Measurements from ENCODE around the gene NRIP1.

The NRIP1 gene

GRCh38 chr21:14988760-14989159 lies 76.0 kb downstream of the NRIP1 start:
- no peak overlapping the region for H3K4me3 ChIP-seq
- no peak overlapping the region for H3K27ac ChIP-seq

GRCh38 chr21:14987370-14988170 lies 77.2 kb downstream of the NRIP1 start:
- H3K27ac ChIP-seq: no peak overlapping the region
- no peak overlapping the region for H3K4me3 ChIP-seq

GRCh38 chr21:14985306-14985705 lies 79.5 kb downstream of the NRIP1 start:
- Histone ChIP-seq H3K4me3 (no peak overlapping the region), H3K27ac (no peak overlapping the region)

GRCh38 chr21:14982336-14982735 lies 82.5 kb downstream of the NRIP1 start:
- Histone ChIP-seq H3K27ac (no peak overlapping the region), H3K4me3 (no peak overlapping the region)

GRCh38 chr21:14981246-14981645 lies 83.6 kb downstream of the NRIP1 start:
- H3K27ac ChIP-seq: no peak overlapping the region
- H3K4me3 ChIP-seq: no peak overlapping the region

- Histone ChIP-seq H3K27ac (no peak overlapping the region), H3K4me3 (no peak overlapping the region)
These were observed 85.5 kb downstream of the NRIP1 start for GRCh38 chr21:14979264-14979663.

GRCh38 chr21:14977814-14978213 lies 87.0 kb downstream of the NRIP1 start:
- no peak overlapping the region for H3K4me3 ChIP-seq
- H3K27ac ChIP-seq: no peak overlapping the region

- Histone ChIP-seq H3K4me3 (no peak overlapping the region), H3K27ac (no peak overlapping the region)
These were observed 89.5 kb downstream of the NRIP1 start for GRCh38 chr21:14975136-14975919.

GRCh38 chr21:14972678-14973077 lies 92.1 kb downstream of the NRIP1 start:
- no peak overlapping the region for H3K27ac ChIP-seq
- H3K4me3 ChIP-seq: no peak overlapping the region

GRCh38 chr21:14968821-14969220 lies 96.0 kb downstream of the NRIP1 start:
- H3K27ac ChIP-seq: no peak overlapping the region
- H3K4me3 ChIP-seq: no peak overlapping the region

GRCh38 chr21:14968029-14968428 lies 96.8 kb downstream of the NRIP1 start:
- Histone ChIP-seq H3K27ac (no peak overlapping the region), H3K4me3 (no peak overlapping the region)

- Histone ChIP-seq H3K27ac (no peak overlapping the region), H3K4me3 (no peak overlapping the region)
These were observed 100.2 kb downstream of the NRIP1 start for GRCh38 chr21:14964621-14965020.

GRCh38 chr21:14962217-14962616 lies 102.6 kb downstream of the NRIP1 start:
- Histone ChIP-seq H3K27ac (no peak overlapping the region), H3K4me3 (no peak overlapping the region)

- H3K27ac ChIP-seq: no peak overlapping the region
- no peak overlapping the region for H3K4me3 ChIP-seq
These were observed 103.3 kb downstream of the NRIP1 start for GRCh38 chr21:14961502-14961901.

- Histone ChIP-seq H3K4me3 (no peak overlapping the region), H3K27ac (no peak overlapping the region)
These were observed 105.5 kb downstream of the NRIP1 start for GRCh38 chr21:14959343-14959742.

- H3K4me3 ChIP-seq: no peak overlapping the region
- H3K27ac ChIP-seq: peak overlapping the region in 1 of 21 experiments; percentile 13
These were observed 107.0 kb downstream of the NRIP1 start for GRCh38 chr21:14957836-14958235.

- Histone ChIP-seq H3K4me3 (no peak overlapping the region), H3K27ac (no peak overlapping the region)
These were observed 108.0 kb downstream of the NRIP1 start for GRCh38 chr21:14956807-14957206.

GRCh38 chr21:14955936-14956520 lies 108.8 kb downstream of the NRIP1 start:
- no peak overlapping the region for H3K27ac ChIP-seq
- no peak overlapping the region for H3K4me3 ChIP-seq

- H3K4me3 ChIP-seq: no peak overlapping the region
- no peak overlapping the region for H3K27ac ChIP-seq
These were observed 111.9 kb downstream of the NRIP1 start for GRCh38 chr21:14952916-14953315.

GRCh38 chr21:14949603-14950002 lies 115.2 kb downstream of the NRIP1 start:
- no peak overlapping the region for H3K27ac ChIP-seq

GRCh38 chr21:14947613-14948160 lies 117.1 kb downstream of the NRIP1 start:
- no peak overlapping the region for H3K4me3 ChIP-seq
- no peak overlapping the region for H3K27ac ChIP-seq

More at GRCh38 chr21:14949603-14950002, 115.2 kb downstream of the NRIP1 start:
- no peak overlapping the region for H3K4me3 ChIP-seq
